HFFc6 (cell line): ENCODE measurements around the gene UGDH. TPM values are rescaled to one million over a fixed set of nuclear protein-coding genes. Genes with fewer than 3 reads are reported as not detected.
"Not testable (repeated sequence)": the region's sequence is repeated elsewhere in the genome, so short reads cannot be mapped to it uniquely, and the experiment has no call there.

ENCODE experiments used
- DNase-seq: peaks from one replicate; pipeline ENCODE4 v3.0.0-alpha.2; 2018
- H3K27ac Mint-ChIP-seq: 2 replicates; pipeline ENCODE4 v1.8.0; 2020; ENCODE audit warnings: mild to moderate bottlenecking, mixed read lengths
- H3K27me3 Mint-ChIP-seq: 2 replicates; pipeline ENCODE4 v1.8.0; 2021; ENCODE audit warnings: mild to moderate bottlenecking, moderate library complexity, mixed read lengths; ENCODE audit not compliant: insufficient read depth
- H3K36me3 Mint-ChIP-seq: 2 replicates; pipeline ENCODE4 v1.8.0; 2021; ENCODE audit warnings: low read depth, mixed read lengths
- H3K4me1 Mint-ChIP-seq: 2 replicates; pipeline ENCODE4 v1.8.0; 2020; ENCODE audit warnings: low read depth, mixed read lengths
- H3K4me3 Mint-ChIP-seq: 2 replicates; pipeline ENCODE4 v1.8.0; 2020; ENCODE audit warnings: mild to moderate bottlenecking, moderate library complexity, mixed read lengths
- H3K9me3 Mint-ChIP-seq: 2 replicates; pipeline ENCODE4 v1.8.0; 2020; ENCODE audit warnings: mild to moderate bottlenecking, mixed read lengths
- CTCF ChIP-seq: fragments of 200-600 bp; sonication (generic); IDR thresholded peaks from 2 replicates; pipeline ENCODE4 v1.5.0; 2021; ENCODE audit warnings: antibody characterized with exemption, mild to moderate bottlenecking
- total RNA-seq, 6 experiments: library from RNA; stranded (reverse); fragmentation: NEBNext Ultra II Directional; extraction: Animal tissue kit (Norgen Biotek cat#: 25700); gene quantifications; 2 replicates in 1 of 6; 3 replicates in 5 of 6; pipeline ENCODE4 v1.2.3, GENCODE V29; 2021

Gene UGDH
- total RNA-seq, 6 experiments from 2014 or later, result 97.1 to 169 (median 158) TPM

- H3K4me3 Mint-ChIP-seq, result no peak overlapping the region
- peaks cover 8% of the 10 kb centered on the region for H3K4me1 Mint-ChIP-seq
- no peak overlapping the region for H3K27ac Mint-ChIP-seq
- H3K9me3 Mint-ChIP-seq, result no peaks in the 10 kb centered on the region
- no peaks in the 10 kb centered on the region for H3K27me3 Mint-ChIP-seq
- TF ChIP-seq CTCF, result no peak
- no peak for DNase-seq
- peaks cover 25% of the 10 kb centered on the region for H3K36me3 Mint-ChIP-seq
Observed at GRCh38 chr4:39510348-39510929, 16.8 kb downstream of the UGDH start.

DNA sequence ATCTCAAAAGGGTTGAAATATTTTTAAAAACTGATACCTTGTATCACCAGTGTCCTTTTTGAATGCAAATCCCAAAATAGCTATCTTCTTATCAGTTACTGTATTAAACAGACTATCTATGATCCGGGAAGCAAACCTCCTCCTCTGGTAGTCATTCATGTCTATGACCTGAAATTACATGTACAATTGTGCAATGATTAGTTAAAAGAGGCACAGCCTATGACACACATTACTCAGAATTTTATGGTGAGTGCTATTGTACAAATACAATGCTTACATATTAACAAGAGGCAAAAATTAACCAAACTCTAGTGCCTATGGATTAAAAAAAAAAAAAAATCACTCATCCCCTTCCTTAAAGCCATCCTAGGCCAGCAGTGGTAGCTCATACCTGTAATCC lies 21.7 kb downstream of the UGDH start:
- Mint-ChIP-seq H3K27me3 (no peaks in the 10 kb centered on the region), H3K36me3 (peaks cover 36% of the 10 kb centered on the region), H3K9me3 (no peaks in the 10 kb centered on the region), H3K27ac (peak overlapping the region; percentile 18; the same call in 1 of the 2 replicates), H3K4me1 (peaks cover 37% of the 10 kb centered on the region), H3K4me3 (no peak overlapping the region)
- no peak for TF ChIP-seq CTCF
- DNase-seq, result no peak

- Mint-ChIP-seq H3K4me3 (no peak overlapping the region), H3K27me3 (no peaks in the 10 kb centered on the region), H3K4me1 (peaks cover 37% of the 10 kb centered on the region), H3K36me3 (peaks cover 32% of the 10 kb centered on the region), H3K27ac (peak overlapping the region; percentile 45), H3K9me3 (no peaks in the 10 kb centered on the region)
- TF ChIP-seq CTCF, result no peak
- no peak for DNase-seq
Observed at GRCh38 chr4:39504538-39504937, 22.7 kb downstream of the UGDH start.

GRCh38 chr4:39502664-39503035 lies 24.6 kb downstream of the UGDH start:
- Mint-ChIP-seq H3K36me3 (peaks cover 36% of the 10 kb centered on the region), H3K27ac (peak overlapping the region; percentile 86)

DNA sequence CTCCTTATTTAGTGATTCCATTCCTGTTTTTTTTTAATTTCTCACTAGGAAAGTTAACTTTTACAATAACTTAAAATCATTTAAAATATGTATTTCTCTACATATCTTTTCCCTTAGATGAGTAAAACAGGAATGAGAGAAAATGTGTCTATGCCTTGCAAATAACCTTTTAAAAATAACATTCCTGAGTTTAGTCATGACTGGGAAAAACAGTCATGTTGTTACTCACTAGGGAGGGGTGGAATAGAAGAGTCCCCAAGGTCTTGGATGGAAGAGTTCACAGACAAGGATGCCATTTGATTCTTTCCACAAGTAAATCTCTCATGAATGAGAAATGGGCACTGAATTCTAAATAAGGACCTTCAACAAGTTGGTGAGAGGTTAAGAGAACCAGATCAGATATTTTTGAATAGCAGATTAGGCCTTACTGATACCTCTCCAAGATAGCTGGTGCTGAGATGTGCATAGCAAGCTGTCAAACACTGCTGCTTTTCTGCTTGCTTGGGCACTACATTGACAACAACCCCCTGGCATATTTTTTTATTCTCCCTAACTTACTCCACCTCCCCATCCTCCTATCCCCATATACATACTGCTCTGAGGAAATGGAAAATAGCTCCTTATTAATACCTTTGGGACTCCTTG lies 25.1 kb downstream of the UGDH start:
- Mint-ChIP-seq H3K9me3 (no peaks in the 10 kb centered on the region), H3K27me3 (no peaks in the 10 kb centered on the region), H3K4me3 (peak overlapping the region; percentile 36), H3K36me3 (peaks cover 36% of the 10 kb centered on the region), H3K4me1 (peaks cover 37% of the 10 kb centered on the region), H3K27ac (peak overlapping the region; percentile 86)
- no peak for TF ChIP-seq CTCF
- DNase-seq, result peak; percentile 77

More at GRCh38 chr4:39502664-39503035, 24.6 kb downstream of the UGDH start:
- H3K9me3 Mint-ChIP-seq, H3K27me3 Mint-ChIP-seq, DNase-seq: not testable (repeated sequence)
- Mint-ChIP-seq H3K4me1 (peaks cover 37% of the 10 kb centered on the region), H3K4me3 (0 out of 2 replicates have a peak overlapping the region, but pooled peaks have one; percentile 29)

DNA sequence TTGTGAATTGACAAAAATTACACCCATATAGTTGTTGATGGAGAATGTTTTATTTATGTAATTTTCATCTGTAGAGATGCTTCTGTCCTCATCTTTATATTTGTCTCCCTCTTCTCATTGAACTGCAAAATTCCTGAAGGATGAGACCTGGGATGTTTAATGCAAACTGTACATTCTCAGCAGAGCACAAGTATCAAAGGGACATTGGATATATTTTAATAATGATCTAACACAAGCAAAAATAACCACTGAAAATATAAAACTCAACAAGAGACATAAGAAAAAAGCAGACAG lies 28.6 kb downstream of the UGDH start:
- peaks cover 26% of the 10 kb centered on the region for H3K36me3 Mint-ChIP-seq
- H3K27ac Mint-ChIP-seq, result no peak overlapping the region
- no peak overlapping the region for H3K4me3 Mint-ChIP-seq
- peaks cover 2% of the 10 kb centered on the region; the same call in 1 of the 2 replicates for H3K27me3 Mint-ChIP-seq
- no peak for TF ChIP-seq CTCF
- no peak for DNase-seq
- peaks cover 27% of the 10 kb centered on the region for H3K4me1 Mint-ChIP-seq
- H3K9me3 Mint-ChIP-seq, result no peaks in the 10 kb centered on the region
